Lung microvascular endothelial cell (primary cell): ENCODE data around the gene KIF25. TPM values are rescaled to one million over a fixed set of nuclear protein-coding genes. Genes with fewer than 3 reads are reported as not detected.

Experiments
- DNase-seq, 2 donors: peaks; one replicate each; pipeline versions ENCODE4 v3.0.0 to v3.0.0-alpha.2; 2010; ENCODE audit warnings: low read depth in 2 of 2
- total RNA-seq: library from RNA; depleted of rRNA; stranded (reverse); fragments of >200 nt; gene quantifications from 2 replicates; pipeline ENCODE4 v1.2.1, GENCODE V29; 2014

KIF25 gene
- total RNA-seq, 1 donor from 2014 or later, result not detected

- peak in 1 of 2 donors; percentile 52 for DNase-seq
Measured at GRCh38 chr6:168035661-168036545, 38.4 kb downstream of the KIF25 start.

GRCh38 chr6:168037242-168037641 is 39.8 kb downstream of the KIF25 start:
- DNase-seq, result peak in 1 of 2 donors; percentile 13

GRCh38 chr6:168037856-168038255 is 40.4 kb downstream of the KIF25 start:
- DNase-seq, result no peak

- no peak for DNase-seq
Measured at GRCh38 chr6:168038576-168039140, 41.2 kb downstream of the KIF25 start.

GRCh38 chr6:168039301-168039700 is 41.8 kb downstream of the KIF25 start:
- DNase-seq, result no peak

- DNase-seq, result no peak
Measured at GRCh38 chr6:168039849-168040248, 42.4 kb downstream of the KIF25 start.

- DNase-seq, result no peak
Measured at GRCh38 chr6:168040856-168041496, 43.5 kb downstream of the KIF25 start.

GRCh38 chr6:168041928-168042327 is 44.5 kb downstream of the KIF25 start:
- DNase-seq, result no peak

GRCh38 chr6:168042426-168043192 is 45.1 kb downstream of the KIF25 start:
- no peak for DNase-seq

GRCh38 chr6:168043193-168043847 is 45.8 kb downstream of the KIF25 start:
- DNase-seq, result no peak

- DNase-seq, result no peak
Measured at GRCh38 chr6:168043848-168044415, 46.5 kb downstream of the KIF25 start.

GRCh38 chr6:168044521-168045130 is 47.2 kb downstream of the KIF25 start:
- no peak for DNase-seq

- no peak for DNase-seq
Measured at GRCh38 chr6:168045141-168045691, 47.7 kb downstream of the KIF25 start.

GRCh38 chr6:168045706-168046620 is 48.5 kb downstream of the KIF25 start:
- DNase-seq, result peak in 1 of 2 donors; percentile 29

- no peak for DNase-seq
Measured at GRCh38 chr6:168046696-168047095, 49.2 kb downstream of the KIF25 start.

- no peak for DNase-seq
Measured at GRCh38 chr6:168047841-168048723, 50.6 kb downstream of the KIF25 start.

GRCh38 chr6:168048724-168049025 is 51.2 kb downstream of the KIF25 start:
- no peak for DNase-seq

GRCh38 chr6:168049277-168049676 is 51.8 kb downstream of the KIF25 start:
- DNase-seq, result no peak
